Duodenal mucosa (tissue), 2 donors: ENCODE data around the gene SMIM38.

Source experiments
- H3K27ac ChIP-seq: one replicate; pipeline ENCODE4 v1.7.0; 2013; ENCODE audit warnings: low read depth, low read length
- H3K27me3 ChIP-seq, 2 donors: one replicate each; pipeline ENCODE4 v1.7.0; 2013; ENCODE audit warnings: low read length in 2 of 2, control low read depth in 1 of 2; ENCODE audit not compliant: insufficient read depth in 2 of 2, control insufficient read depth in 1 of 2
- H3K36me3 ChIP-seq, 2 donors: one replicate each; pipeline ENCODE4 v1.7.0; 2013; ENCODE audit warnings: low read length in 2 of 2, control low read depth in 1 of 2; ENCODE audit not compliant: insufficient read depth in 2 of 2, control insufficient read depth in 1 of 2
- H3K4me1 ChIP-seq, 2 donors: one replicate each; pipeline ENCODE4 v1.7.0; 2013; ENCODE audit warnings: low read length in 2 of 2, control low read depth in 1 of 2; ENCODE audit not compliant: insufficient read depth in 2 of 2, control insufficient read depth in 1 of 2
- H3K4me3 ChIP-seq, 2 donors: one replicate each; pipeline ENCODE4 v1.7.0; 2013; ENCODE audit warnings: low read length in 2 of 2, low read depth in 1 of 2
- H3K9ac ChIP-seq, 2 donors: one replicate each; pipeline ENCODE4 v1.7.0; 2013; ENCODE audit warnings: low read length in 2 of 2, low read depth in 1 of 2
- H3K9me3 ChIP-seq, 2 donors: one replicate each; pipeline ENCODE4 v1.7.0; 2013; ENCODE audit warnings: low read length in 2 of 2, control low read depth in 1 of 2; ENCODE audit not compliant: control insufficient read depth in 1 of 2

Gene SMIM38

GRCh38 chr11:69193151-69193550, 37.4 kb downstream of the SMIM38 start:
- no peak overlapping the region for H3K9ac ChIP-seq
- no peak overlapping the region for H3K27ac ChIP-seq
- H3K27me3 ChIP-seq: no peaks in the 10 kb centered on the region
- no peaks in the 10 kb centered on the region for H3K4me1 ChIP-seq
- H3K36me3 ChIP-seq: no peaks in the 10 kb centered on the region
- no peaks in the 10 kb centered on the region for H3K9me3 ChIP-seq
- no peak overlapping the region for H3K4me3 ChIP-seq

DNA sequence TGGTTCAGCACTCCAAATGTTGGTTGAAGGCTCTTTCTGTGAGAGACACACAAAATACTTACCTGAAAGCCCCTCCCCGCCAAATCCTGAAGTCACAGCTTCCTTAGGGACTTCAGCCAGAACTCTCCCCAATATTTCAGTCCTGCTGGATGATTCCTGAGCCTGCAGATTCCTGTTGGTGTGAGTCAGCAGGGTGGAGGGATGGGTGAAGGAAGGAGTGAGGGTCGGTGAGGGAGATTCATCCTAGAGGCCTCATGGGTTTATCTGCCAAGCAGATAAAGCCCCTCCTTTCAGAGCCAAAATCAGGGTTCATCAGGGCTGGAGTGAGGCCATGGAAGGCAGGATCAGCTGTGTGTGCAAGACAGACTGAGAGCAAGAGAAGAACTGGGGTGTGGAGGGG, 37.9 kb downstream of the SMIM38 start:
- Histone ChIP-seq H3K27ac (no peak overlapping the region), H3K9ac (no peak overlapping the region), H3K27me3 (no peaks in the 10 kb centered on the region), H3K4me1 (no peaks in the 10 kb centered on the region), H3K4me3 (no peak overlapping the region), H3K9me3 (no peaks in the 10 kb centered on the region), H3K36me3 (no peaks in the 10 kb centered on the region)

GRCh38 chr11:69194396-69194795, 38.7 kb downstream of the SMIM38 start:
- H3K27ac ChIP-seq: no peak overlapping the region
- no peak overlapping the region for H3K9ac ChIP-seq
- H3K9me3 ChIP-seq: no peaks in the 10 kb centered on the region
- H3K4me1 ChIP-seq: no peaks in the 10 kb centered on the region
- no peak overlapping the region for H3K4me3 ChIP-seq
- no peaks in the 10 kb centered on the region for H3K36me3 ChIP-seq
- peaks cover 0 to 3% of the 10 kb centered on the region in 2 donors for H3K27me3 ChIP-seq

GRCh38 chr11:69194956-69195355, 39.2 kb downstream of the SMIM38 start:
- Histone ChIP-seq H3K36me3 (no peaks in the 10 kb centered on the region), H3K27ac (no peak overlapping the region), H3K9me3 (no peaks in the 10 kb centered on the region), H3K4me1 (no peaks in the 10 kb centered on the region), H3K27me3 (peaks cover 0 to 5% of the 10 kb centered on the region in 2 donors), H3K9ac (no peak overlapping the region), H3K4me3 (no peak overlapping the region)

- H3K4me3 ChIP-seq: no peak overlapping the region
- H3K27ac ChIP-seq: no peak overlapping the region
- no peaks in the 10 kb centered on the region for H3K9me3 ChIP-seq
- no peaks in the 10 kb centered on the region for H3K4me1 ChIP-seq
- peaks cover 0 to 12% of the 10 kb centered on the region in 2 donors for H3K27me3 ChIP-seq
- H3K9ac ChIP-seq: no peak overlapping the region
- no peaks in the 10 kb centered on the region for H3K36me3 ChIP-seq
Measured at GRCh38 chr11:69195824-69196782, 40.4 kb downstream of the SMIM38 start.

DNA sequence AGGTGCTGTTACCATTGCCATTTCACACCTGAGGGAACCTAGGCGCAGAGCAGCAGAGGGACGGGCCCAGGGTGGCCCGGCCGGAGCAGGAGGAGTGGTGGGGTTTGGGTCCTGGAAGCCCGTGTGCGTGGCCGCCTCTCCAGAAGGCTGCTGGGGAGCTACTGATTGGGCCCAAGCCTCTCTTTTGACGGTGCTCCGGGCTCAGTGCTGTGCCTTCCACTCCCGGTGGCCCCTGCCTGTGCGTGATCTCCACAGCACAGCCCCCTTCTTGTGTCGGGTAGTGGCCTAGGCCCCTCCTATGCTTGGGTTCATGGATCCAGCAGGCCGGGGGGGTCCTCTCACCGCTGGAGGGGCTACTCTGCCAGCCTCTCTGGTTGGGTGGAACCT, 41.0 kb downstream of the SMIM38 start:
- peaks cover 0 to 12% of the 10 kb centered on the region in 2 donors for H3K27me3 ChIP-seq
- no peaks in the 10 kb centered on the region for H3K4me1 ChIP-seq
- H3K4me3 ChIP-seq: no peak overlapping the region
- no peak overlapping the region for H3K27ac ChIP-seq
- H3K9me3 ChIP-seq: no peaks in the 10 kb centered on the region
- no peaks in the 10 kb centered on the region for H3K36me3 ChIP-seq
- H3K9ac ChIP-seq: no peak overlapping the region

DNA sequence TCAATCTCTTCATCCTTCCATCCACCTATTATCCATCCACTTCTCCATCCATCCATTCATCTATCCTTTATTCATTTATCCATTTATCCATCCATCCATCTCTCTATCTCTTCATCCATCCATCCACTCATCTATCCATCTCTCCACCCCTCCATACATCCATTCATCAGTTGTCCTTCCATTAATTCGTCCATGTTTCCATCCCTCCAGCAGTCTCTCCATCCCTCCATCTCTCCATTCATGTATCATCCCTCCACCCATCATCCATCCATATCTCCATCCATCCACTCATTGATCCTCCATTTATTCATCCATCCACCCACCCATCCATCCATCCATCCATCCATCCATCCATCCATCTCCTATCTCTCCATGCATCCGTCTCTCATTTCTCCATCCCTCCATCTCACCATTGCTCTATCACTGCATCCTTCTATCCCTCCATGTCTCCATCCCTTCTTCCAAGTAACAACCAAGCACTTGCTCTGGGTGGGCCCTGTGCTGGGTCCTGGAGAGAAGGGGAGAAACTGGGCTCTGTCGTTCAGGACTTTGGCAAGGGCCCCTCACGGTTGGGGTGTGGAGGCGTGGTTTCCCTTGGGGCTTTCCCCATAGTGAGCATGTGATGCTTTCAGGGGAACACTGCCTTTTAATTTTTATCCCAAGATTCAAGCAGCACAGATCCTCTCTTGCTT, 43.3 kb downstream of the SMIM38 start:
- Histone ChIP-seq H3K36me3 (no peaks in the 10 kb centered on the region), H3K4me1 (no peaks in the 10 kb centered on the region), H3K27me3 (peaks cover 0 to 12% of the 10 kb centered on the region in 2 donors), H3K9me3 (no peaks in the 10 kb centered on the region), H3K9ac (no peak overlapping the region), H3K4me3 (no peak overlapping the region), H3K27ac (no peak overlapping the region)

GRCh38 chr11:69199583-69200315, 44.0 kb downstream of the SMIM38 start:
- Histone ChIP-seq H3K27ac (no peak overlapping the region), H3K4me3 (no peak overlapping the region)

DNA sequence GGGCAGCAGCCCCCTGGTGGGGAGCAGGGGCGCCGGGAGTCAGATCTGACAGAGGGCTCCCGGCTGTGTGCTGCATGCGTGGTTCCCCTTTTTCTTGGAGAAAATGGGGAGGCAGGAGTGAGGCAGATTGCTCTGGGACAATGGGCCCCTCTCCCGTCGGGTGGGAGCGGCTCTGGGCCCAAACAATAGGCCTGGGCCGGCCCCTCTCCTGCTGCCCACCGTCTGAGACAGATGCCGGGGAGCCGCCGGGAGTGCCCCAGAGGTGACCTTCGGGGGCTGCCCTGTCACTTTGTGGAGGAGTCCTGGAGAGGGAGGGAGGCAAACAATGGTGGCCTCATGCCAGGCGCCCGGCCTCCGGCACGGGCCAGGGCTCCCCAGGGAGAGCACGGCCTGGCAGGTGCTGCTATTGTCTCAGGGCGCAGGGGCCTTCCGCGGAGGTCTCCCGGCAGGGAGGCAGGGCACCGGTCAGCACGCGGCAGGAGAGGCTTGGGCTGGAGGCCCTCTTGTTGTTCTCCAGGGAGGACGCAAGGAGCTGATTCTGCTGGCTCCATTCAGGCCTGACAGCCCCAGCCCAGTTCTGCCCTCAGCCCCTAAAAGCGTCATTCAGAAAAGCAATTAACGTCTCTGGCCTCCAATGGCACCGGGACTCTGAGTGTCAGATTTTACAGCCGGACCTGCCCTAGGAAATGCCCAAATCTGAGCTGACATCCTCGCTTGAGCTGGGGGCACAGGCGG, 44.8 kb downstream of the SMIM38 start:
- no peaks in the 10 kb centered on the region for H3K9me3 ChIP-seq
- no peaks in the 10 kb centered on the region for H3K4me1 ChIP-seq
- no peak overlapping the region for H3K27ac ChIP-seq
- no peak overlapping the region for H3K4me3 ChIP-seq
- H3K9ac ChIP-seq: no peak overlapping the region
- peaks cover 0 to 12% of the 10 kb centered on the region in 2 donors for H3K27me3 ChIP-seq
- no peaks in the 10 kb centered on the region for H3K36me3 ChIP-seq

More at GRCh38 chr11:69199583-69200315, 44.0 kb downstream of the SMIM38 start:
- no peaks in the 10 kb centered on the region for H3K36me3 ChIP-seq
- H3K4me1 ChIP-seq: no peaks in the 10 kb centered on the region
- H3K27me3 ChIP-seq: peaks cover 0 to 12% of the 10 kb centered on the region in 2 donors
- H3K9ac ChIP-seq: no peak overlapping the region
- no peaks in the 10 kb centered on the region for H3K9me3 ChIP-seq
